Activated T-cell treated with anti-CD3 and anti-CD28 coated beads, Interleukin-2, amount 50 U/mL, for 48 hours (primary cell): ENCODE data around the gene PLA2G12B.
"Not testable (repeated sequence)": the region's sequence is repeated elsewhere in the genome, so short reads cannot be mapped to it uniquely, and the experiment has no call there.

ENCODE experiments used
- DNase-seq, 2 experiments: peaks; one replicate each; pipeline ENCODE4 v3.0.0-alpha.2; 2020

Gene PLA2G12B

GRCh38 chr10:72932259-72933015, 22.2 kb downstream of the PLA2G12B start:
- DNase-seq = no peak

GRCh38 chr10:72930276-72930675, 24.3 kb downstream of the PLA2G12B start:
- no peak for DNase-seq

- no peak for DNase-seq
Observed at GRCh38 chr10:72928798-72929197, 25.8 kb downstream of the PLA2G12B start.

GRCh38 chr10:72927485-72927884, 27.1 kb downstream of the PLA2G12B start:
- no peak for DNase-seq

GRCh38 chr10:72925951-72926465, 28.6 kb downstream of the PLA2G12B start:
- no peak for DNase-seq

GRCh38 chr10:72924351-72924750, 30.3 kb downstream of the PLA2G12B start:
- DNase-seq = no peak

GRCh38 chr10:72921147-72921683, 33.4 kb downstream of the PLA2G12B start:
- not testable (repeated sequence) for DNase-seq

- no peak for DNase-seq
Observed at GRCh38 chr10:72918352-72918751, 36.3 kb downstream of the PLA2G12B start.

GRCh38 chr10:72917803-72918332, 36.7 kb downstream of the PLA2G12B start:
- DNase-seq = not testable (repeated sequence)

GRCh38 chr10:72917201-72917600, 37.4 kb downstream of the PLA2G12B start:
- DNase-seq = not testable (repeated sequence)

- DNase-seq = no peak
Observed at GRCh38 chr10:72913287-72913686, 41.3 kb downstream of the PLA2G12B start.

GRCh38 chr10:72912736-72913135, 41.9 kb downstream of the PLA2G12B start:
- no peak for DNase-seq

GRCh38 chr10:72911758-72912157, 42.8 kb downstream of the PLA2G12B start:
- no peak for DNase-seq

- DNase-seq = no peak
Observed at GRCh38 chr10:72910705-72911104, 43.9 kb downstream of the PLA2G12B start.

GRCh38 chr10:72906446-72906845, 48.2 kb downstream of the PLA2G12B start:
- DNase-seq = no peak

GRCh38 chr10:72904806-72905205, 49.8 kb downstream of the PLA2G12B start:
- no peak for DNase-seq

- DNase-seq = not testable (repeated sequence)
Observed at GRCh38 chr10:72903941-72904446, 50.6 kb downstream of the PLA2G12B start.

GRCh38 chr10:72899545-72899944, 55.1 kb downstream of the PLA2G12B start:
- no peak for DNase-seq

GRCh38 chr10:72898616-72899015, 56.0 kb downstream of the PLA2G12B start:
- no peak for DNase-seq

GRCh38 chr10:72895236-72895850, 59.3 kb downstream of the PLA2G12B start:
- no peak for DNase-seq

- DNase-seq = no peak
Observed at GRCh38 chr10:72893136-72893798, 61.3 kb downstream of the PLA2G12B start, which contains the start of gene OIT3. TSS of gene OIT3 (plus strand) at chr10:72893739. CDS start at chr10:72893799, 60 bp downstream.

GRCh38 chr10:72890086-72890485, 64.5 kb downstream of the PLA2G12B start:
- DNase-seq = no peak

- DNase-seq = no peak
Observed at GRCh38 chr10:72889391-72889831, 65.2 kb downstream of the PLA2G12B start.
